K562 (cell line): ENCODE results near the gene LSM12. TPM values are rescaled to one million over a fixed set of nuclear protein-coding genes. Genes with fewer than 3 reads are reported as not detected.
A peak's percentile ranks its signal among the peaks of the same experiment; 100 is the strongest.

Experiments used
- ATAC-seq: fragments of 200-7000 bp; cut with Tn5 transposase; 3 replicates; pipeline ENCODE4 v1.9.1; 2020; ENCODE audit warnings: moderate library complexity
- BruUV-seq: library from RNA; stranded (reverse); fragments of 400-500 nt; replicated peaks from 2 replicates; lab custom pipeline; 2021; lab: Mats Ljungman, UMichigan
- CTCF ChIA-PET: fragments of 300-600 bp; formaldehyde crosslinking; extraction: SDS; loops from one replicate; lab custom pipeline; 2021; ENCODE audit warnings: low intra/inter-chr PET ratio; lab: Yijun Ruan, JAX
- POLR2A ChIA-PET: fragments of 300-600, 350-650 bp; sonication (Branson Sonifier 250); formaldehyde crosslinking; extraction: SDS; loops from one replicate; lab custom pipeline; 2021; ENCODE audit warnings: antibody characterized with exemption, inconsistent platforms; lab: Yijun Ruan, JAX
- DNase-seq, 4 experiments: peaks; one replicate each; pipeline versions ENCODE4 v3.0.0 to v3.0.0-alpha.2; 2011 to 2018; ENCODE audit warnings: low spot score in 3 of 4, mixed read lengths in 3 of 4; ENCODE audit errors: extremely low read depth in 1 of 4
- FAIRE-seq: peaks from 2 replicates; lab custom pipeline; 2011; peaks lifted over from hg19 to GRCh38; lab: Jason Lieb, UNC
- H2AFZ ChIP-seq: 2 replicates; pipeline ENCODE4 v1.6.0; 2011; ENCODE audit warnings: low read depth, low read length, control low read depth, inconsistent platforms
- H3K27ac ChIP-seq: fragments of 200-600 bp; 3 replicates; pipeline ENCODE4 v1.8.0; 2011; ENCODE audit warnings: low read depth, mild to moderate bottlenecking, control low read depth, inconsistent platforms, low read length, moderate library complexity, mixed read lengths; ENCODE audit errors: extremely low read depth
- H3K27me3 ChIP-seq, 2 experiments: fragments of 300-600 bp in 1 of 2; 2 replicates in 1 of 2; 3 replicates in 1 of 2; pipeline versions ENCODE4 v1.6.0 to v1.8.0; 2011; ENCODE audit warnings: inconsistent platforms in 2 of 2, low read length in 2 of 2, mild to moderate bottlenecking in 1 of 2, mixed read lengths in 1 of 2, moderate library complexity in 1 of 2; ENCODE audit not compliant: control insufficient read depth in 2 of 2, insufficient read depth in 2 of 2
- H3K36me3 ChIP-seq: fragments of 300-600 bp; 3 replicates; pipeline ENCODE4 v1.8.0; 2011; ENCODE audit warnings: mild to moderate bottlenecking, low read length, inconsistent platforms; ENCODE audit not compliant: control insufficient read depth, insufficient read depth
- H3K4me1 ChIP-seq, 2 experiments: fragments of 200-600 bp in 1 of 2; replicated peaks in 1 of 2; 2 replicates in 1 of 2; 3 replicates in 1 of 2; pipeline versions ENCODE4 v1.5.1 to v1.8.0; 2011; ENCODE audit warnings: inconsistent platforms in 2 of 2, low read length in 2 of 2, mild to moderate bottlenecking in 1 of 2, mixed read lengths in 1 of 2, moderate library complexity in 1 of 2; ENCODE audit not compliant: control insufficient read depth in 2 of 2, insufficient read depth in 2 of 2
- H3K4me2 ChIP-seq: 2 replicates; pipeline ENCODE4 v1.6.1; 2011; ENCODE audit warnings: low read length, control low read depth, inconsistent platforms, mixed read lengths; ENCODE audit not compliant: insufficient read depth
- H3K4me3 ChIP-seq: fragments of 200-600 bp; sonication (generic), shearing (Covaris generic); 2 replicates; pipeline ENCODE4 v1.5.1; 2016; ENCODE audit warnings: control low read depth, inconsistent platforms
- H3K79me2 ChIP-seq: fragments of 200-600 bp; 3 replicates; pipeline ENCODE4 v1.8.0; 2011; ENCODE audit warnings: low read length, inconsistent platforms; ENCODE audit not compliant: control insufficient read depth, insufficient read depth
- H3K9ac ChIP-seq, 2 experiments: 2 replicates each; pipeline versions ENCODE4 v1.6.0 to v1.6.1; 2011; ENCODE audit warnings: low read depth in 2 of 2, low read length in 2 of 2, control low read depth in 1 of 2, inconsistent platforms in 1 of 2, mild to moderate bottlenecking in 1 of 2, mixed read lengths in 1 of 2; ENCODE audit not compliant: insufficient read depth in 1 of 2
- H3K9me1 ChIP-seq: one replicate; pipeline ENCODE4 v1.6.0; 2011; ENCODE audit warnings: inconsistent platforms, mild to moderate bottlenecking, low read length, moderate library complexity; ENCODE audit not compliant: control insufficient read depth, insufficient read depth
- H3K9me3 ChIP-seq: replicated peaks from 2 replicates; pipeline ENCODE4 v1.5.1; 2011; ENCODE audit warnings: low read depth, low read length, inconsistent platforms; ENCODE audit not compliant: control insufficient read depth, insufficient read depth
- H4K20me1 ChIP-seq: replicated peaks from 2 replicates; pipeline ENCODE4 v1.6.1; 2011; ENCODE audit warnings: low read length, inconsistent platforms, mixed read lengths; ENCODE audit not compliant: control insufficient read depth, insufficient read depth
- ARNT ChIP-seq, 2 experiments: fragments of 450-650 bp; IDR thresholded peaks; 2 replicates each; pipeline ENCODE4 v1.6.1; 2016; ENCODE audit warnings: mild to moderate bottlenecking in 1 of 2
- CBX1 ChIP-seq: sonication (generic); IDR thresholded peaks from 2 replicates; pipeline ENCODE4 v1.6.1; 2016; ENCODE audit warnings: antibody characterized with exemption, low read depth, mild to moderate bottlenecking
- CHD4 ChIP-seq: fragments of 200-600 bp; sonication (generic); IDR thresholded peaks from 3 replicates; pipeline ENCODE4 v1.6.1; 2012; ENCODE audit warnings: low read depth, mild to moderate bottlenecking, mixed read lengths, low read length, inconsistent platforms; ENCODE audit not compliant: insufficient read depth, insufficient replicate concordance, poor library complexity, severe bottlenecking
- DPF2 ChIP-seq: fragments of 450-650 bp; IDR thresholded peaks from 2 replicates; pipeline ENCODE4 v1.6.1; 2016
- HDGF ChIP-seq: fragments of 450-650 bp; IDR thresholded peaks from 2 replicates; pipeline ENCODE4 v1.6.1; 2016
- KDM1A ChIP-seq, 2 experiments: fragments of 450-650 bp; IDR thresholded peaks; 2 replicates each; pipeline ENCODE4 v1.6.1; 2016; ENCODE audit warnings: mild to moderate bottlenecking in 2 of 2
- MECOM ChIP-seq: fragments of 250-450 bp; sonication (Bioruptor Pico); IDR thresholded peaks from 2 replicates; pipeline ENCODE4 v1.8.0; 2022; ENCODE audit warnings: inconsistent platforms
- MIER1 ChIP-seq: fragments of 450-650 bp; IDR thresholded peaks from 2 replicates; pipeline ENCODE4 v1.6.1; 2016; ENCODE audit warnings: antibody characterized with exemption, mild to moderate bottlenecking, low read depth
- POLR2B ChIP-seq: fragments of 450-650 bp; IDR thresholded peaks from 2 replicates; pipeline ENCODE4 v1.6.1; 2018; ENCODE audit warnings: low read depth; ENCODE audit not compliant: partially characterized antibody
- SMAD4 ChIP-seq: fragments of 250-450 bp; sonication (Bioruptor Pico); conservative IDR thresholded peaks from 2 replicates; pipeline ENCODE4 v1.8.0; 2021; ENCODE audit warnings: inconsistent platforms, mild to moderate bottlenecking, moderate library complexity
- SMARCC2 ChIP-seq: fragments of 450-650 bp; IDR thresholded peaks from 2 replicates; pipeline ENCODE4 v1.6.1; 2017; ENCODE audit warnings: antibody characterized with exemption, moderate library complexity, mild to moderate bottlenecking, low read depth
- ZNF121 ChIP-seq: sonication (generic); formaldehyde crosslinking; conservative IDR thresholded peaks from 2 replicates; pipeline ENCODE4 v1.8.0; 2022; ENCODE audit warnings: missing genetic modification reagents
- ZNF696 ChIP-seq: fragments of 250-450 bp; sonication (Bioruptor Pico); conservative IDR thresholded peaks from 2 replicates; pipeline ENCODE4 v1.4.0; 2020; ENCODE audit warnings: mild to moderate bottlenecking, moderate library complexity
- ZNF75A ChIP-seq: fragments of 450-650 bp; formaldehyde crosslinking; IDR thresholded peaks from 2 replicates; pipeline ENCODE4 v1.4.0; 2020; ENCODE audit warnings: mild to moderate bottlenecking
- ZNF780A ChIP-seq: fragments of 250-450 bp; sonication (Bioruptor Pico); IDR thresholded peaks from 2 replicates; pipeline ENCODE4 v1.5.0; 2021; ENCODE audit warnings: mild to moderate bottlenecking
- WGBS: fragments of 100-300 bp; shearing (Covaris generic); methylation state at CpG from one replicate; pipeline ENCODE4 v1.1.6; 2016; ENCODE audit warnings: low coverage, mixed read lengths; ENCODE audit not compliant: insufficient coverage; ENCODE audit errors: missing lambda C conversion rate; 5-methylcytosine and 5-hydroxymethylcytosine counted together
- in situ Hi-C: fragments of 300-500 bp; cut with MboI; formaldehyde crosslinking; loops from 4 replicates; pipeline ENCODE4 v1.15.0; 2018; ENCODE audit warnings: inconsistent platforms, mixed read lengths
- intact Hi-C: fragments of 100-400 bp; cut with micrococcal nuclease; formaldehyde crosslinking; loops from 2 replicates; pipeline ENCODE4 v1.14.2; 2022
- polyA plus RNA-seq, 8 experiments: library from polyadenylated mRNA; depleted of rRNA in 4 of 8; stranded (reverse) in 5 of 8; unstranded in 3 of 8; fragments of >200 nt; fragmentation: Nextera tagmentation in 2 of 8; fragmentation: Illumina TruSeq in 1 of 8; extraction: Ambion mirVana in 2 of 8; extraction: Trizol in 1 of 8; gene quantifications; 2 replicates each; pipeline versions ENCODE4 v1.2.1 to v1.2.3, GENCODE V29; 2011 to 2014; ENCODE audit warnings: inconsistent platforms in 1 of 8, missing spikeins in 1 of 8
- total RNA-seq, 7 experiments: library from RNA; depleted of rRNA in 6 of 7; stranded (reverse); fragments of >200 nt in 6 of 7; fragmentation: Illumina TruSeq in 2 of 7; extraction: Trizol in 2 of 7; gene quantifications; 2 replicates each; pipeline versions ENCODE4 v1.2.1 to v1.2.3, GENCODE V29; 2011 to 2021; ENCODE audit warnings: low replicate concordance in 1 of 7
- TF ChIP-seq, protein P1 (sequence below): fragments of 450-650 bp; IDR thresholded peaks from 2 replicates; pipeline ENCODE4 v1.6.1; 2016
- TF ChIP-seq, protein P2 (sequence below): fragments of 250-450 bp; sonication (Bioruptor Pico); IDR thresholded peaks from 2 replicates; pipeline ENCODE4 v1.5.0; 2020; ENCODE audit warnings: mild to moderate bottlenecking
- TF ChIP-seq, protein P3 (sequence below): fragments of 250-450 bp; sonication (Bioruptor Pico); IDR thresholded peaks from 2 replicates; pipeline ENCODE4 v1.8.0; 2022; ENCODE audit warnings: inconsistent platforms

LSM12 gene
- total and polyA plus RNA-seq, 9 of the 15 experiments (the other 6 are each of a cell fraction or from before 2014, with no cell fraction given) = 53.0 to 258 (median 89.3) TPM

DNA sequence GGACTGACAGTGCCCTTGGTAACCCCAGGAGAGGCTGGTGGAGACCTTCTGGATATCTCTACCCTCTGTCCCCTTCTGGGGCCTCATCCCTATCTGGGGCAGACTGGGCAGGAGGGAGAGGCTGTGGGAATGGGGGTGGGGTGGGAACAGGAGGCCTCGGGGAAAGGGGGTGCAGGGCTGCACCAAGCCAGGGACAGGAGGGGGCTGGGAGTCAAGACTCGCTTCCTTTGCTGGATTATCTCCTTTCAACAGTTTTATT, 28.8 kb upstream of the LSM12 start (continued):
- TF ChIP-seq ARNT (IDR thresholded peaks at IDR 0.05) (0 out of 4 replicates have a peak, but pooled peaks of 1 of the 2 experiments have one; percentile 13), ZNF696 (no peak)

DNA sequence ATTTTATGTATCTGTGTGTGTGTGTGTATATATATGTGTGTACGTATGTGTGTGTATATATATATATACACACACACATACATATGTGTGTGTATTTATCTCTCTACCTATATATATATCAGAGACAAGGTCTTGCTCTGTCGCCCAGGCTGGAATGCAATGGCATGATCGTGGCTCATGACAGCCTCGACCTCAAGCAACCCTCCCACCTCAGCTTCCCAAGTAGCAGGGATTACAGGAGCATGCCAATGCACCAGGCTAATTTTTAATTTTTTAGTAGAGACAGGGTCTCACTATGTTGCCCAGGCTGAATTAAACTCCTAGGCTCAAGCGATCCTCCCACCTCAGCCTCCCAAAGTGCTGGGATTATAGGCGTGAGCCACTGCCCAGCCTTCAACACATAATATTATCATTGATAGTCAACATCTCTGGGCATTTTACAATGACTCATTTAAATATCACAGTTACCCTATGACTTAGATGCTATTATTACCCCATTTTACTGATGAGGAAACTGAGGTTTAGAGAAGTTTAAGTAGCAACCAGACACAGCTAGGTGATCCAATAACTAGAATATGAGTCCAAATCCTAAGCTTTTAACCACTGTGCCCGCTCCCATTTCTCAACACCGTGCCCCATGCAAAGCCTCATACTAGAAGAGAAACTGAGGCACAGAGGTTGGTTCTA, 28.4 kb upstream of the LSM12 start:
- Histone ChIP-seq H3K4me2 (peak overlapping the region; percentile 96), H3K4me3 (peak overlapping the region; percentile 31; the same call in 1 of the 2 replicates), H2AFZ (no peak overlapping the region), H3K79me2 (no peaks in the 10 kb centered on the region; the same call in 2 of the 3 replicates), H4K20me1 (no peaks in the 10 kb centered on the region), H3K27ac (peak overlapping the region; percentile 85), H3K9me1 (peaks cover 6% of the 10 kb centered on the region), H3K36me3 (peaks cover 5% of the 10 kb centered on the region; the same call in 1 of the 3 replicates), H3K9ac (peak overlapping the region in 1 of 2 experiments; percentile 90; a peak in 2 of 4 replicates), H3K27me3 (no peaks in the 10 kb centered on the region), H3K9me3 (no peaks in the 10 kb centered on the region), H3K4me1 (peaks cover 33 to 64% of the 10 kb centered on the region in 2 experiments)
- CTCF ChIA-PET = interaction anchor here (1.8 kb wide), 1 partner anchor 74 kb away, joined by 7 read pairs; no protein-coding TSS in a partner anchor
- POLR2A ChIA-PET = interaction anchor here (0.6 to 0.9 kb wide), 2 partner anchors 8 to 13 kb away, joined by 3 to 4 read pairs; no protein-coding TSS in a partner anchor
- DNase-seq (no peak), FAIRE-seq (peak; percentile 52), ATAC-seq (no peak)
- 76% methylated on average over 8 of the region's 8 CpGs for WGBS
- intact Hi-C loops (no loop called here), in situ Hi-C loops (no loop called here)
- BruUV-seq = no TSS peak
- no peak for TF ChIP-seq MECOM (CRISPR knock-in tag)
- TF ChIP-seq DPF2 = no peak
- TF ChIP-seq ARNT (IDR thresholded peaks at IDR 0.05) = 0 out of 4 replicates have a peak, but pooled peaks of 1 of the 2 experiments have one; percentile 22
- TF ChIP-seq SMAD4 (CRISPR knock-in tag) = no peak
- no peak for TF ChIP-seq HDGF
- no peak for TF ChIP-seq MIER1
- TF ChIP-seq ZNF121 = peak; percentile 94
- TF ChIP-seq, protein P1, sequence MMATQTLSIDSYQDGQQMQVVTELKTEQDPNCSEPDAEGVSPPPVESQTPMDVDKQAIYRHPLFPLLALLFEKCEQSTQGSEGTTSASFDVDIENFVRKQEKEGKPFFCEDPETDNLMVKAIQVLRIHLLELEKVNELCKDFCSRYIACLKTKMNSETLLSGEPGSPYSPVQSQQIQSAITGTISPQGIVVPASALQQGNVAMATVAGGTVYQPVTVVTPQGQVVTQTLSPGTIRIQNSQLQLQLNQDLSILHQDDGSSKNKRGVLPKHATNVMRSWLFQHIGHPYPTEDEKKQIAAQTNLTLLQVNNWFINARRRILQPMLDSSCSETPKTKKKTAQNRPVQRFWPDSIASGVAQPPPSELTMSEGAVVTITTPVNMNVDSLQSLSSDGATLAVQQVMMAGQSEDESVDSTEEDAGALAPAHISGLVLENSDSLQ = no peak
- TF ChIP-seq, protein P2, sequence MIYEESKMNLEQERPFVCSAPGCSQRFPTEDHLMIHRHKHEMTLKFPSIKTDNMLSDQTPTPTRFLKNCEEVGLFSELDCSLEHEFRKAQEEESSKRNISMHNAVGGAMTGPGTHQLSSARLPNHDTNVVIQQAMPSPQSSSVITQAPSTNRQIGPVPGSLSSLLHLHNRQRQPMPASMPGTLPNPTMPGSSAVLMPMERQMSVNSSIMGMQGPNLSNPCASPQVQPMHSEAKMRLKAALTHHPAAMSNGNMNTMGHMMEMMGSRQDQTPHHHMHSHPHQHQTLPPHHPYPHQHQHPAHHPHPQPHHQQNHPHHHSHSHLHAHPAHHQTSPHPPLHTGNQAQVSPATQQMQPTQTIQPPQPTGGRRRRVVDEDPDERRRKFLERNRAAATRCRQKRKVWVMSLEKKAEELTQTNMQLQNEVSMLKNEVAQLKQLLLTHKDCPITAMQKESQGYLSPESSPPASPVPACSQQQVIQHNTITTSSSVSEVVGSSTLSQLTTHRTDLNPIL (CRISPR knock-in tag) = no peak
- no peak for TF ChIP-seq SMARCC2
- peak; percentile 84 for TF ChIP-seq CHD4
- TF ChIP-seq POLR2B = no peak
- TF ChIP-seq ZNF780A (CRISPR knock-in tag) = no peak
- 0 out of 2 replicates have a peak, but pooled peaks have one; percentile 45 for TF ChIP-seq CBX1
- peak; percentile 72 for TF ChIP-seq KDM1A (IDR thresholded peaks at IDR 0.05)
- no peak for TF ChIP-seq ZNF75A (CRISPR knock-in tag)
- TF ChIP-seq, protein P3, sequence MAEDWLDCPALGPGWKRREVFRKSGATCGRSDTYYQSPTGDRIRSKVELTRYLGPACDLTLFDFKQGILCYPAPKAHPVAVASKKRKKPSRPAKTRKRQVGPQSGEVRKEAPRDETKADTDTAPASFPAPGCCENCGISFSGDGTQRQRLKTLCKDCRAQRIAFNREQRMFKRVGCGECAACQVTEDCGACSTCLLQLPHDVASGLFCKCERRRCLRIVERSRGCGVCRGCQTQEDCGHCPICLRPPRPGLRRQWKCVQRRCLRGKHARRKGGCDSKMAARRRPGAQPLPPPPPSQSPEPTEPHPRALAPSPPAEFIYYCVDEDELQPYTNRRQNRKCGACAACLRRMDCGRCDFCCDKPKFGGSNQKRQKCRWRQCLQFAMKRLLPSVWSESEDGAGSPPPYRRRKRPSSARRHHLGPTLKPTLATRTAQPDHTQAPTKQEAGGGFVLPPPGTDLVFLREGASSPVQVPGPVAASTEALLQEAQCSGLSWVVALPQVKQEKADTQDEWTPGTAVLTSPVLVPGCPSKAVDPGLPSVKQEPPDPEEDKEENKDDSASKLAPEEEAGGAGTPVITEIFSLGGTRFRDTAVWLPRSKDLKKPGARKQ (CRISPR knock-in tag) = no peak
